VCaP (cell line): Measurements from ENCODE around the gene THAP2.

Experiments
- H3K27ac ChIP-seq: fragments of 450-650 bp; 2 replicates; pipeline ENCODE4 v1.5.1; 2017
- TF ChIP-seq, protein P1 (sequence below): fragments of 450-650 bp; conservative IDR thresholded peaks from 2 replicates; pipeline ENCODE4 v1.5.1; 2017; ENCODE audit warnings: mild to moderate bottlenecking, moderate library complexity

THAP2 gene

DNA sequence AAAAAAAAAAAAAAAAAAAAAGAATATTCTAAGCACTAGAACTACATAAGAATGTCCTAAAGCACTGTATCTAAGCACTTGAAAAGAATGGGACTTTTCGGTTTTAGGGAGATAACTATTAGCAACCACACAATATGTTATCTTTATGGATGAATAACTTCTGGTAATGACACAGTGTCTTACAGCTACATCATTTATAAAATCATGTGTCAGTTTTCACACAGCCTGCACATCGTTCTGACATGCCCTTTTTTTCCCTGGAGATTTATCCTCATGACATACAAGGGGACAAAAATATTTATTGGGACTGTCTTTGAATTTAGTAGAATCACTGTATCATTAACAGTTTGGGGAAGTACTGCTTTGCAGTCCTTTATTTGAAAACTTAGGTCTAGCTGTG is 39.1 kb downstream of the THAP2 start:
- TF ChIP-seq, protein P1, sequence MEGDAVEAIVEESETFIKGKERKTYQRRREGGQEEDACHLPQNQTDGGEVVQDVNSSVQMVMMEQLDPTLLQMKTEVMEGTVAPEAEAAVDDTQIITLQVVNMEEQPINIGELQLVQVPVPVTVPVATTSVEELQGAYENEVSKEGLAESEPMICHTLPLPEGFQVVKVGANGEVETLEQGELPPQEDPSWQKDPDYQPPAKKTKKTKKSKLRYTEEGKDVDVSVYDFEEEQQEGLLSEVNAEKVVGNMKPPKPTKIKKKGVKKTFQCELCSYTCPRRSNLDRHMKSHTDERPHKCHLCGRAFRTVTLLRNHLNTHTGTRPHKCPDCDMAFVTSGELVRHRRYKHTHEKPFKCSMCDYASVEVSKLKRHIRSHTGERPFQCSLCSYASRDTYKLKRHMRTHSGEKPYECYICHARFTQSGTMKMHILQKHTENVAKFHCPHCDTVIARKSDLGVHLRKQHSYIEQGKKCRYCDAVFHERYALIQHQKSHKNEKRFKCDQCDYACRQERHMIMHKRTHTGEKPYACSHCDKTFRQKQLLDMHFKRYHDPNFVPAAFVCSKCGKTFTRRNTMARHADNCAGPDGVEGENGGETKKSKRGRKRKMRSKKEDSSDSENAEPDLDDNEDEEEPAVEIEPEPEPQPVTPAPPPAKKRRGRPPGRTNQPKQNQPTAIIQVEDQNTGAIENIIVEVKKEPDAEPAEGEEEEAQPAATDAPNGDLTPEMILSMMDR, result no peak
- H3K27ac ChIP-seq, result peak overlapping the region; percentile 43

- peak overlapping the region; percentile 43 for H3K27ac ChIP-seq
- TF ChIP-seq, protein P1, result no peak
These were observed 40.8 kb downstream of the THAP2 start for GRCh38 chr12:71704920-71705319.

DNA sequence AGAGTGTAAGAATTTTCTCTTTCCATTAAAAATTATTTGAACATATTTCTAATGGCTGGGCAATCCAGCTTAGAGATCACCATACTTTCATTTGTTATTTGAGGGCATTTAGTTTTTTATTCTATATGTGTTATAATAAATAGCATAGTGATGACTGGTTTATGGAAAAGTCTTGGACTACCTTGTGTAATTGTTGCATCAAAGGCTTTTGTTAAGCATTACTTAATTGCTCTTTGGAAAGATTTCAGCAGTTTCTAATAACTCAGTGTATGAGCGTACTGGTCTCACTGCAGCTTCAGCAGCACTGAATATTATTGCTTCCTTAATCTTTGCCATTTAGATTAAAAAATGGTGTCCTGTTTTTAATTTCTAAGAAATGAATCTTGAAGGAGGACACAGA is 44.6 kb downstream of the THAP2 start:
- TF ChIP-seq, protein P1, result no peak

GRCh38 chr12:71710276-71711125 is 46.4 kb downstream of the THAP2 start:
- H3K27ac ChIP-seq, result no peak overlapping the region
- TF ChIP-seq, protein P1, result no peak

More for the DNA sequence above, 44.6 kb downstream of the THAP2 start:
- no peak overlapping the region for H3K27ac ChIP-seq

DNA sequence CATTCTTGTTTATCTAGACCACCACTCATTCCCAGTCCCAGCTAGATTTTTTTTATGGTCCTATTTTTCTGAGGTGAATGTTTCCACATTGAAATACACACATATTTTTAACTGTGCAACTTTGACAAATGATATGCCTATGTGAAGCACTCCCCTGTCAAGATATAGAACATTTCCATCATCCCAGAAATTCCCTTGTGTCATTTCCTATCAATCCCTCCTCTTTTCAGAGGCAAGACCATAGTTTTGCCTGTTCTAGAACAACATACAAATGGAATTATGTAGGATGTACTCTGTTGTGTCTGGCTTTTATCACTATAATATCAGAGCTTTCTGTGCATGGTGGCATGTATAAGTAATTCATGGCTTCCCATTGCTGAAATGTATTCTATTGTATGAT is 54.5 kb downstream of the THAP2 start:
- TF ChIP-seq, protein P1, result no peak
- H3K27ac ChIP-seq, result no peak overlapping the region

GRCh38 chr12:71719647-71720370 is 55.7 kb downstream of the THAP2 start:
- TF ChIP-seq, protein P1, result no peak
- H3K27ac ChIP-seq, result no peak overlapping the region

DNA sequence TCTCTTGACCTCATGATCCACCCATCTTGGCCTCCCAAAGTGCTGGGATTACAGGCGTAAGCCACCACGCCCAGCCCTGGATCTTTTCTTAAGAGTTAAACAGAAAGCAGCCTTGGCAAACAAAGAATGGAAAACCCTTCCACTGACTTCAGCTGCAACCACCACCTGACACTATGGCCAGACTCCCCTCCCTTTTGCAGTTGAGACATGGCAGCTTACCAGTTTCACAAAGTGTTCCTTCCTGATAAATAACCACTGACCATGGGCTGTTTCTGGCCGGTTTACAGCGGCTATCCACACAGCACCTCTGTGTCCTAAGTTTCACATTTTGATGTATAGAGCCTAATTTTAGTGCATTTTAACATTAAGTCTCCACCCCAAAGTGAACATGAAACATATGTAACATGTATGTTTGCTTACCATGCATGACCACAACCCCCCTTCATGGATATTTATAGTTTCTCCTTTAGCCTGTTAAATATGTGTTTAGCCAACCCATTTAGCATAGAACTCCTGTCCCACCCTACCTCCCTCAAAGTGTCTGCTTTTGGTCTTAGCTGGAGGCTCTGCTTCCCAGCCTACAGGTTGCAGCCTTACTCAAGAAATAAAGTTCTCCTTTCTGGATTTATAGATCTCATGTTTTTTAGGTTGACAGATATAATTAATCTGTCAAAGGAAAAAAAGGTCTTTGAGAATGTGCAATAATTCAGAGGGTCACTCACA is 57.8 kb downstream of the THAP2 start:
- peak overlapping the region; percentile 19 for H3K27ac ChIP-seq
- TF ChIP-seq, protein P1, result no peak
